HG03469 (cell line): ENCODE results near the gene NAALADL2.
"Not testable (repeated sequence)": the region's sequence is repeated elsewhere in the genome, so short reads cannot be mapped to it uniquely, and the experiment has no call there.

Experiments
- ATAC-seq: cut with Tn5 transposase; IDR thresholded peaks from one replicate; pipeline ENCODE4 v1.9.1; 2021; ENCODE audit warnings: mild to moderate bottlenecking, moderate library complexity, moderate number of reproducible peaks; ENCODE audit not compliant: unreplicated experiment

Gene NAALADL2

GRCh38 chr3:175127075-175127662 lies 268.0 kb downstream of the NAALADL2 start:
- no peak for ATAC-seq

DNA sequence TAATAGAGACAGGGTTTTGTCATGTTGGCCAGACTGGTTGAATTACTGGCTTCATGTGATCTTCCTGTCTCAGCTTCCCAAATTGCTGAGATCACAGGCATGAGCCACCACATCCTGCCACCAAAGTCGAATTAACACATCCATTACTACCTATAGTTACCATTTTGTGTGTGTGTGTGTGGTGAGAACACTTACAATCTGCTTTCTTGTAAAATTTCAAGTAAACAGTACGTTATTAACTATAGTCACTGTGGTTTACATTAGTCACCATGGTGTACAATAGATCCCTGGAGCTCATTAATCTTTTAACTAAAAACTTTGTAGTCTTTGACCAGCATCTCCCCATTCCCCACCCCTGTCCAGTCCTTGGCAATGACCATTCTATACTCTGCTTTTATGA lies 270.0 kb downstream of the NAALADL2 start:
- ATAC-seq: no peak

GRCh38 chr3:175129571-175129970 lies 270.4 kb downstream of the NAALADL2 start:
- no peak for ATAC-seq

GRCh38 chr3:175131866-175132265 lies 272.7 kb downstream of the NAALADL2 start:
- ATAC-seq: not testable (repeated sequence)

DNA sequence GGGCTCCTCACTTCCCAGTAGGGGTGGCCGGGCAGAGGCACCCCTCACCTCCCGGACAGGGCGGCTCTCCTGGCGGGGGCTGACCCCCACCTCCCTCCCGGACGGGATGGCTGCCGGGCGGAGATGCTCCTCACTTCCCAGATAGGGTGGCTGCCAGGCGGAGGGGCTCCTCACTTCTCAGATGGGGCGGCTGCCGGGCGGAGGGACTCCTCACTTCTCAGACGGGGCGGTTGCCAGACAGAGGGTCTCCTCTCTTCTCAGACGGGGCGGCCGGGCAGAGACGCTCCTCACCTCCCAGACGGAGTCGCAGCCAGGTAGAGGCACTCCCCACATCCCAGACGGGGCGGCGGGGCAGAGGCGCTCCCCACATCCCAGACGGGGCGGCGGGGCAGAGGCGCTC lies 273.6 kb downstream of the NAALADL2 start:
- ATAC-seq: not testable (repeated sequence)

- no peak for ATAC-seq
Observed at GRCh38 chr3:175144368-175144767, 285.2 kb downstream of the NAALADL2 start.

DNA sequence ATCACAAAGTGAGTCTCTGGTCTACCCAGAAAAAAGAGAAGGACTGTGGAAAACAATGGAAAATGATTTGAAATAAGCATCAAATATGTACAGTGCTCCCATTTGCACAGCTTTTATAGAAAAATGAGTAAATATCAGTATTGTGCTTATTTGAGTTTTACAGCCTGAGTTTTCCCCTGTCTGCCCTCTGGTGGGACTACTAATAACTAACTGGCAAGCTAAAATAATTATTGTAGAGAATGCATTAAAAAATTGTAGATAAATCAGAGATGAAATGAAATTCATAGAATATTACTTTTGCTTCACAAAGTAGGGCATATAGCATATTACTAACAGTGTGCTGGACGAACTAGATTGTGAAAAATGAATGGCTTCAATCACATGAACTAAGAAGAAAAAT lies 287.1 kb downstream of the NAALADL2 start:
- ATAC-seq: no peak

DNA sequence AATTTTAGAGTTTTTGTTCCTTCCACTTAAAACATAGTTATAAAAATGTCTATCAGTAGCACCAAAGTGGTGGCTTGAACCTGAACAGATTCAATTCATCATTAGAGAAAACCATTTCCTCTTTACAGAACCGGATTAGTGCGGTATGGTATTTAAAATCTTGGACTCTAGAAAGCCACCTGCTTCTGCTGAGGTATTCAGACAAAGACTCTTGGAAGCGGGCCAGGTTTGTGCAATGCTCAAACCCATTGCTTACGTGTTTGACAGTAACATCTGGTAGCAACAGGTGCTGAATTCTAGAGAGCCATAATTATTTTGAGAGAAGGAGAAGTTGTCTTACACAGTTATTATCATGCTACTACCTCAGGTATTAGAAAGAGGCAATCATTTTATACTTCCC lies 290.5 kb downstream of the NAALADL2 start:
- ATAC-seq: no peak

DNA sequence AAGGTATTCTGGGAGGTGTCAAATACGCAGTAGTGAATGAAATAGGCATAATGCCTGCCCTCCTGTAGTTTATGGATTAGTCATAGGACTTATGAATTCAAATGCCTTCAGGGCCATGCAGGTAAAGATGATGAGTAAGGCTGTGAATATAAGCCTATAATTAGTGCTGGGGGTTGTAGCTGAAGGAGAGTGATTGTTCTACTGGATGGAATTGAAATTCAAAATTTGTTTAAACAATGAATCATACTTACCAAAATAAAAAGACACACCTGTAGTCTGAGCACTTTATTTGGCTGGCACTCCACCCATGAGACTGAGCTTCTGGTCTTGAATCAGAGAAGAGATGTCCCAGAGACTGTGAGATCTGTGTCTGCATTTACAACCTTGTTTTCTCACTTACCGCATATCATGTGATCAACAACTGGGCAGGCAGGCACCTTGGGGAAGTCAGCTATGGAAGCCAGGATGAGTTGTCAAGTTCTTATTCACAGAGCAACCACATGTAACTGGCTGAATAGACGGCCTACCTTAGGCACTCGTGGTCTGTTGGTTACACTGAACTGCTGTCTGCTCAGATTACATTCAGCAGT lies 291.8 kb downstream of the NAALADL2 start:
- no peak for ATAC-seq

DNA sequence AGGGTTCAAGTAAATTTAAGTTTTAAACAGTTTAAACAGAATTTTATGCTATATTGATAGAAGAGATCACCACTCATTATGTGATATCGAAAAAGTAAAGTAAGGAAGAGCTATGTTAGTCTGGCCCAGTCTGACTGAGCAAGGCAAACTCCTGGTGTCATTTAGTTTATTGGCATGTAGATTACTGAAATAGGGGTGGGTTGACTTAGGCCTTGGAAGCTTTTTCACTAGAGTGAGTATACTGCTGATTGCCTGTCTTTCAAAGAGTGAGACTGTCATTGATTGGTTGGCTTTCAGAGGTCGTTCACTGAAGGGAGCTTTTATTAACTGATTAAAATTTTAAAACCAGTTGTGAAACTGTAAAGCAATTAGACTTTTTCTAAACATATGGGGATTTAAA lies 294.5 kb downstream of the NAALADL2 start:
- no peak for ATAC-seq

DNA sequence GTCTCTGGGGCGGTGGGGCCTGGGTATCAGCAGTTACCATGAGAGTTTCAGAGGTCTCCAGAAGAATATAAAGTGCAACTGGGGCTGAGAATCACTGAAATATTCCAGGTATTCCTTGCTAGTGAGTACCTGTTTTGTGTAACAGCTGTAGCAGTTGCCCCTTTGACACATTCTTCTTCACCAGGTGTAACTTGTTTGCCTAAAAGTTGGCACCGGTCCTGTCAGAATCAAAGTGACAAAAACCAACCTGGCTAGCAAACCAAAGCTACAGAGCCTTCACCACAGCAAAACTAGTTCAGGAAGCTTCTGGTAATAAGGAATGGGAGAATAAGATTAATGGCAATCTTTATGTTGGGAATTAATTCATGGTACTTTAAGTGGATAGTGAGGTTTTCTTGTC lies 296.0 kb downstream of the NAALADL2 start:
- ATAC-seq: no peak

- no peak for ATAC-seq
Observed at GRCh38 chr3:175159202-175159601, 300.1 kb downstream of the NAALADL2 start.

- ATAC-seq: no peak
Observed at GRCh38 chr3:175161291-175161690, 302.2 kb downstream of the NAALADL2 start.

GRCh38 chr3:175163686-175164085 lies 304.6 kb downstream of the NAALADL2 start:
- ATAC-seq: no peak

DNA sequence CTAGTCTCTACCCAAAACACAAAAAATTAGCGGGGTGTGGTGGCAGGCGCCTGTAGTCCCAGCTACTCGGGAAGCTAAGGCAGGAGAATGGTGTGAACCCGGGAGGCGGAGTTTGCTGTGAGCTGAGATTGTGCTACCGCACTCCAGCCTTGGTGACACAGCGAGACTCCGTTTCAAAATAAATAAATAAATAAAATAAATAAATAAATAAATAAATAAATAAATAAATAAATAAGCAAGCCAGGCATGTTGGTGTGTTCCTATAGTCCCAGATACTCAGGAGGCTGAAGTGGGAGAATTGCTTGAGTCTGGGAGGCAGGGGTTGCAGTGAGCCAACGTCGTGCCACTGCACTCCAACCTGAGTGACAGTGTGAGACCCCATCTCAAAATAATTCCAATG lies 314.0 kb downstream of the NAALADL2 start:
- ATAC-seq: not testable (repeated sequence)

DNA sequence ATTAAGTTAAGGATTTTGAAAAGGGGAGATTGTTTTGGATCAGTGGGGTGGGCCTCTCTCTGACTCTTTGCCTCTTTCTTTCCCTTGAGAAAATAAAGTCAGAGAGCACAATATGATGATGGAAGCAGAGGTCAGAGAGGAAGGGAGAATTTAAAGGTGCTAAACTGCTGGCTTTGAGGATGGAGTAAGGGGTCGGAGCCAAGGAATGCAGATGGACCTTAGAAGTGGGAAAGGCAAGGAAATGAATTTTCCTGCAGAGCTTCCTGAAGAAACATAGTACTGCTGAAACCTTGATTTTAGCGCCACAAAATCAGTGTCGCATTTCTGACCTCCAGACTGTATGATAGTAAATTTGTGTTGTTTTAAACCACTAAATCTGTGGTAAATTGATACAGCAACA lies 317.4 kb downstream of the NAALADL2 start:
- no peak for ATAC-seq

DNA sequence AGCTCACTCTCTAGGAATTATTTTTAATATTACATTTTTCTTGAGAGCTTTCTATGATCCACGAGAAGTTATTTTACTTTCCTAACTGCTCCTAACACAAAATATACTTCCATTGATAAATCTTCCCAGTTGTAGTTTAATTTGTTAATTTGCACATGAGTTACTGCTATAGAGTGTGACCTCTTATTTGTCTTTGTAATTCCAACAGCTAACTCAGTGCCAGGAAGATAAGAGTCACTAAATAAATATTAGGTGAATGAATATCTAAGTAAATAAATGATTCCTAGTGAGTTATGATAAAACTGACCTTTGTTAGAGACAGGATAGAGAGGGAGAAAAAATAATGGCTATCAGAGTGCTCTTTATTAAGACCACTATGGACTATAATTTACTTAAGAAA lies 319.9 kb downstream of the NAALADL2 start:
- no peak for ATAC-seq

- ATAC-seq: no peak
Observed at GRCh38 chr3:175184392-175184791, 325.3 kb downstream of the NAALADL2 start.

DNA sequence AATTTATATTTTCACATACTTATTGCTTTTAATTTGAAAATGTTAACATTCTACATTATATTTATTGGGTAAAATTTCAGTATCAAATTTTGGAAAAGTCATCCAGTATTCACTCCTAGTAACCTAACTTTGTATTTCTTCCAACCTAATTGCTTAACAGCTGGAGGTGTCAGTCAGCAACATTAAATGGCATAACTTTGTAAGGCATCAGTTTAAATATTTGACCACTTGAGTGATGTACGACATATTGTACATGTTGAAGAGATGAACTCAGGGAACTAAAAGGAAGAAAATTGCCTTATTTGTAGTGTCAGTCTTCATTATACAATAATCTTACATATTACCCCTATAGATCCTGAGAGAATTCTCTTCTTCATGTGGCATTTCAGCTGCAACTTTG lies 326.8 kb downstream of the NAALADL2 start:
- ATAC-seq: no peak

- ATAC-seq: no peak
Observed at GRCh38 chr3:175186511-175186910, 327.4 kb downstream of the NAALADL2 start.

- no peak for ATAC-seq
Observed at GRCh38 chr3:175187586-175187985, 328.5 kb downstream of the NAALADL2 start.

DNA sequence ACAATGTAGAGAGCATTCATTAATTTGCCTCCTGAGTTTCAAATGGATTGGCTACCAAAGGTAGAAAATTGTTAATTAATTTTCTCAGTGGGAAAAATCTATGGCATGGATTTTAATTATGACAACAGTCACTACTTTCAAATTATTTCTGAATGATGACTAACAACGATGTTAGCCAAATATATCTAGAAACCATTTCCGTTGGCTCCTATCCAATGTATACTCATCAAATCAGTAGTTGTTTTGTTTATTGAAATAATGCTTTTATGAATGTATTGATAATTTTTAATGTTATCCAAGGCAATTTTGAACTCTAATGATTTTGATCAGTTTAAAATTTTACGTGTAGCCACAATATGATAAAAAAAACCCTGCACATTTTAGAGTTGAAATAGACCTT lies 333.4 kb downstream of the NAALADL2 start:
- no peak for ATAC-seq
